ENCODE results near the gene IFIT1. TPM values are rescaled to one million over a fixed set of nuclear protein-coding genes. Genes with fewer than 3 reads are reported as not detected.

IFIT1 gene
- total RNA-seq, 1 donor from 2014 or later: 7.4 TPM

- intact Hi-C loops (cut with DNase I): no loop called here
- no peaks in the 10 kb centered on the region for H3K27me3 ChIP-seq
- no peaks in the 10 kb centered on the region for H3K36me3 ChIP-seq
- TF ChIP-seq CTCF (IDR thresholded peaks at IDR 0.05) (no peak), POLR2A (IDR thresholded peaks at IDR 0.05) (no peak), POLR2AphosphoS5 (IDR thresholded peaks at IDR 0.05; ENCODE audit: insufficient read depth in 1 of 2, low read depth in 1 of 2) (no peak)
- no peak overlapping the region for H3K4me3 ChIP-seq
- no peaks in the 10 kb centered on the region for H3K9me3 ChIP-seq
- H3K4me1 ChIP-seq: no peaks in the 10 kb centered on the region
- DNase-seq (ENCODE audit: extremely low spot score in 2 of 2): no peak
- no peak overlapping the region for H3K27ac ChIP-seq
Observed at GRCh38 chr10:89450901-89451300, 58.5 kb downstream of the IFIT1 start.

DNA sequence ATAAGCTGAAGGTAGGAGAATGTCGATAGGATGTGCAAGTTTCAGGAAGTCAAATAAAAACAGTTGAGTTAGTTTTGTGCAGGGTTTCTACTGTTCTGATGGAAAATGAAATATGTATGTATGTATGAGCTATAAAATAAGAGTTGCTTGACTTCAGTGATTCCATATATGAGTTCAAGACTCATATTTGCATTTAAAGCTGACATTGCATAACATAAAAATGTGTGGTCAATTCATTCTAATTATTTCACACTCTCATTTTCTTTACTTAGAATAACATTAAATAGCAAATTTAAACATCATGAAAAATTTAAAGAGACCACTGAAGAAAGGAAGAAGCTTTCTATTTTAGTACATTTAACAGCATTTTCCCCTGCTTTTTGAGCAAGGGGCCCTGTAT is 59.8 kb downstream of the IFIT1 start:
- DNase-seq (ENCODE audit: extremely low spot score in 2 of 2): no peak
- Histone ChIP-seq H3K27ac (no peak overlapping the region), H3K9me3 (no peaks in the 10 kb centered on the region), H3K27me3 (no peaks in the 10 kb centered on the region), H3K36me3 (no peaks in the 10 kb centered on the region), H3K4me3 (no peak overlapping the region), H3K4me1 (no peaks in the 10 kb centered on the region)
- intact Hi-C loops (cut with DNase I): no loop called here
- TF ChIP-seq POLR2AphosphoS5 (IDR thresholded peaks at IDR 0.05; ENCODE audit: insufficient read depth in 1 of 2, low read depth in 1 of 2) (no peak), POLR2A (IDR thresholded peaks at IDR 0.05) (no peak), CTCF (IDR thresholded peaks at IDR 0.05) (no peak)

DNA sequence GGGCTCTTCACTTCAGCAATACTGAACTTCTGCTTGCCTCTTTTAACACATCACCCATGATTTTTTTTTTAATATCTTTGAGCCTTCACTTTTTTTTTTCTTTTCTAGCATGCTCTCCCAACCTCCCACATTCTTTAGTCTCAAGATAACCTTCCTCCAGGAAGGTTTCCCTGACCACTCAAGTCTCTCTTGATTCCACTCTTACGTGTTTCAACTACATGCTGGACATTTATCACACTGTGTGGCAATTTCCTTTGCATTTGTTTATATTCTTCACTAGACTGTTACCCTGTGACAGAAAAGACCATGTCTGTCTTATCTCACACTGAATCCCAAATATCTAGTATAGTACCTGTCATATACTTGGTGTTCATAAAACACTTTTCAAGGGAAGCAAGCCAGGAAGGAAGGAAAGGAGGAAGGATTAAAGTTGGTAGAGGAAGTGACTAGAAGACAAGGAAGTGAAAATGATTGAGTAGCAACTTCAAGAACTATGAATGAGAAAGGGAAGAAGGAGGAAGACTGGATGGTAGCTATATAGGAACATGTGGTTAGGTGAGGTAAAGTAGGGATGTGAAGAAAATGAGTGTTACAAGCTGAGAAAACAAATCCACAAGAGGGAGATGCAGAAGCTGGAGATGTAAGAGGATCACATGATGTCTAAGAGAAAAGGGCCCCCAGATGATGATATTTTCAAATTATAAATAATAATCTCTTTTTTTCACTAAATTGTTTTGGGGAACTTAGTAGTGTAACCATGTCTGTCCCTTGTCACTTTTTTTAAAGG is 62.3 kb downstream of the IFIT1 start:
- no peaks in the 10 kb centered on the region for H3K36me3 ChIP-seq
- intact Hi-C loops (cut with DNase I): no loop called here
- no peak overlapping the region for H3K4me3 ChIP-seq
- no peak for DNase-seq (ENCODE audit: extremely low spot score in 2 of 2)
- H3K27me3 ChIP-seq: no peaks in the 10 kb centered on the region
- no peak overlapping the region for H3K27ac ChIP-seq
- TF ChIP-seq POLR2A (IDR thresholded peaks at IDR 0.05): no peak
- TF ChIP-seq POLR2AphosphoS5 (IDR thresholded peaks at IDR 0.05; ENCODE audit: insufficient read depth in 1 of 2, low read depth in 1 of 2): no peak
- no peak for TF ChIP-seq CTCF (IDR thresholded peaks at IDR 0.05)
- H3K9me3 ChIP-seq: no peaks in the 10 kb centered on the region
- no peaks in the 10 kb centered on the region for H3K4me1 ChIP-seq

Other genes starting within 250 kb of the IFIT1 start
- 0.74 TPM for gene CH25H, start 185.3 kb upstream of the IFIT1 start, total RNA-seq
- 27.7 TPM for gene LIPA, start 140.8 kb upstream of the IFIT1 start, total RNA-seq
- gene IFIT2, start 90.6 kb upstream of the IFIT1 start, total RNA-seq: 2.9 TPM
- 6.1 TPM for gene IFIT3, start 64.6 kb upstream of the IFIT1 start, total RNA-seq
- gene IFIT1B, start 14.6 kb upstream of the IFIT1 start, total RNA-seq: not detected
- 9.1 TPM for gene IFIT5, start 21.9 kb downstream of the IFIT1 start, total RNA-seq
- gene SLC16A12, start 143.0 kb downstream of the IFIT1 start, total RNA-seq: 3.7 TPM